Measurements from ENCODE around the gene SPATA20. TPM values are rescaled to one million over a fixed set of nuclear protein-coding genes. Genes with fewer than 3 reads are reported as not detected.

SPATA20 gene
- total RNA-seq, 1 donor from 2014 or later, result 84.1 TPM

DNA sequence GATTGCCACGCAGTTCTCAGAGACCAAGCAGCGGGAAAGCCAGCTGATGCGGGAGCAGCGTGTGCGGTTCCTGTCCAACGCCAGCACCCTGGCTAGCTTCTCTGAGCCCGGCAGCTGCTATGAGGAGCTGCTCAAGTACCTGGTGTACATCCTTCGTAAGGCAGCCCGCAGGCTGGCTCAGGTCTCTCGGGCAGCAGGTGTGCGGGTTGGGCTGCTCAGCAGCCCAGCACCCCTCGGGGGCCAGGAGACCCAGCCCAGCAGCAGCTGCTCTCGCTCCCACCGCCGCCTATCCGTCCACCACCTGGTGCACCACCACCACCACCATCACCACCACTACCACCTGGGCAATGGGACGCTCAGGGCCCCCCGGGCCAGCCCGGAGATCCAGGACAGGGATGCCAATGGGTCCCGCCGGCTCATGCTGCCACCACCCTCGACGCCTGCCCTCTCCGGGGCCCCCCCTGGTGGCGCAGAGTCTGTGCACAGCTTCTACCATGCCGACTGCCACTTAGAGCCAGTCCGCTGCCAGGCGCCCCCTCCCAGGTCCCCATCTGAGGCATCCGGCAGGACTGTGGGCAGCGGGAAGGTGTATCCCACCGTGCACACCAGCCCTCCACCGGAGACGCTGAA, 28.7 kb downstream of the SPATA20 start:
- TF ChIP-seq, protein P1, sequence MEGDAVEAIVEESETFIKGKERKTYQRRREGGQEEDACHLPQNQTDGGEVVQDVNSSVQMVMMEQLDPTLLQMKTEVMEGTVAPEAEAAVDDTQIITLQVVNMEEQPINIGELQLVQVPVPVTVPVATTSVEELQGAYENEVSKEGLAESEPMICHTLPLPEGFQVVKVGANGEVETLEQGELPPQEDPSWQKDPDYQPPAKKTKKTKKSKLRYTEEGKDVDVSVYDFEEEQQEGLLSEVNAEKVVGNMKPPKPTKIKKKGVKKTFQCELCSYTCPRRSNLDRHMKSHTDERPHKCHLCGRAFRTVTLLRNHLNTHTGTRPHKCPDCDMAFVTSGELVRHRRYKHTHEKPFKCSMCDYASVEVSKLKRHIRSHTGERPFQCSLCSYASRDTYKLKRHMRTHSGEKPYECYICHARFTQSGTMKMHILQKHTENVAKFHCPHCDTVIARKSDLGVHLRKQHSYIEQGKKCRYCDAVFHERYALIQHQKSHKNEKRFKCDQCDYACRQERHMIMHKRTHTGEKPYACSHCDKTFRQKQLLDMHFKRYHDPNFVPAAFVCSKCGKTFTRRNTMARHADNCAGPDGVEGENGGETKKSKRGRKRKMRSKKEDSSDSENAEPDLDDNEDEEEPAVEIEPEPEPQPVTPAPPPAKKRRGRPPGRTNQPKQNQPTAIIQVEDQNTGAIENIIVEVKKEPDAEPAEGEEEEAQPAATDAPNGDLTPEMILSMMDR (IDR thresholded peaks at IDR 0.05; ENCODE audit: unreplicated experiment), result no peak
- H3K4me1 Mint-ChIP-seq (ENCODE audit: low read depth), result peaks cover 10% of the 10 kb centered on the region
- no peaks in the 10 kb centered on the region for H3K9me3 Mint-ChIP-seq (ENCODE audit: low read depth)
- no peaks in the 10 kb centered on the region for H3K36me3 Mint-ChIP-seq (ENCODE audit: insufficient read depth)
- no peak overlapping the region for H3K27ac Mint-ChIP-seq
- peaks cover 18% of the 10 kb centered on the region for H3K27me3 Mint-ChIP-seq
- DNase-seq (ENCODE audit: low spot score, unreplicated experiment), result no peak
- no peak overlapping the region for H3K4me3 Mint-ChIP-seq (ENCODE audit: low read depth)

DNA sequence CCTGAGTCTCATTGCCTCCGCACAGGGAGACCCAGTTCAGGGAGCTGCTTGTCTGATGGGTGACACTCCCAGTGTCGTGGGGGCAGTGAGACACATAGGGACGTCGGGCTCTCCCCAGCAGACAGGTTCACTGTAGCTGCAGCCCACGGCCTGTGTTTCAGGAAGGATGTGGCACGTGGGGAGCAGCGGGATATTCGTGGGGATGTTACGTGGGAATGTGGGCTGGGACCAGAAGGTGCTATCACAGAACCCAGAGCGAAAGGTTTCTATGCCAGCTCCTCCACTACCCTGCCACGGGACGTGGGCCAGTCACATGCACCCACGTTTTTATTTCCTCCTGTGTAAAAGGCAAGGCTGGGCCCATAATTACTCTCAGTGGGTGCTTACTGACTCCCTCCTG, 29.9 kb downstream of the SPATA20 start:
- TF ChIP-seq, protein P1 (IDR thresholded peaks at IDR 0.05; ENCODE audit: unreplicated experiment), result no peak
- no peaks in the 10 kb centered on the region for H3K36me3 Mint-ChIP-seq (ENCODE audit: insufficient read depth)

DNA sequence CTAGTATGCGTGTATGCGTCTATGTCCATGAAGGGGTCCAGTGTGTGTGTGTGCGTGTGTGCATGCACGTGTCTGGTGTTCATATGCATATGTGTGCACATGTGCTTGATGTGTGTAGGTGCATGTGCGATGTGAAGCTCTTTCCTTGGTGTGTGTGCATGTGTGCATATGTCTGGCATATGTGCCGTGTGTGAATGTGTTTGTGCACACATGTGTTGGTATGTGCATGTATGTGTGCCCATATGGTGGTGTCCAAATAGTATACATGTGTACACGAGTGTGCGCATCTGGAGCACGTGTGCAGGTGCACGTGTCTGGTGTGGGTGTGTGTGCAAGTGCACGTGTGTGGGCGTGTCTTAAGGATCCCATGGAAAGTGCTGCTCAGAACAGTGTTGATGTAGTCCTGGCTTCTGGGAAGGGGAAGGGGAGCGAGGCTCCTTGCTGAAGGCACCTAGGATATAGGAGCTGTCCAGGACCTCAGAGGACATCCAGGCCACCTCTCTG, 30.5 kb downstream of the SPATA20 start:
- Mint-ChIP-seq H3K4me1 (ENCODE audit: low read depth) (peaks cover 7% of the 10 kb centered on the region), H3K9me3 (ENCODE audit: low read depth) (no peaks in the 10 kb centered on the region), H3K27me3 (peaks cover 12% of the 10 kb centered on the region), H3K4me3 (ENCODE audit: low read depth) (no peak overlapping the region), H3K27ac (no peak overlapping the region), H3K36me3 (ENCODE audit: insufficient read depth) (no peaks in the 10 kb centered on the region)
- TF ChIP-seq, protein P1 (IDR thresholded peaks at IDR 0.05; ENCODE audit: unreplicated experiment), result no peak
- no peak for DNase-seq (ENCODE audit: low spot score, unreplicated experiment)

More for the DNA sequence above, 29.9 kb downstream of the SPATA20 start:
- DNase-seq (ENCODE audit: low spot score, unreplicated experiment), result no peak
- no peak overlapping the region for H3K27ac Mint-ChIP-seq
- H3K4me1 Mint-ChIP-seq (ENCODE audit: low read depth), result peaks cover 7% of the 10 kb centered on the region
- no peak overlapping the region for H3K4me3 Mint-ChIP-seq (ENCODE audit: low read depth)
- peaks cover 14% of the 10 kb centered on the region for H3K27me3 Mint-ChIP-seq
- H3K9me3 Mint-ChIP-seq (ENCODE audit: low read depth), result no peaks in the 10 kb centered on the region

DNA sequence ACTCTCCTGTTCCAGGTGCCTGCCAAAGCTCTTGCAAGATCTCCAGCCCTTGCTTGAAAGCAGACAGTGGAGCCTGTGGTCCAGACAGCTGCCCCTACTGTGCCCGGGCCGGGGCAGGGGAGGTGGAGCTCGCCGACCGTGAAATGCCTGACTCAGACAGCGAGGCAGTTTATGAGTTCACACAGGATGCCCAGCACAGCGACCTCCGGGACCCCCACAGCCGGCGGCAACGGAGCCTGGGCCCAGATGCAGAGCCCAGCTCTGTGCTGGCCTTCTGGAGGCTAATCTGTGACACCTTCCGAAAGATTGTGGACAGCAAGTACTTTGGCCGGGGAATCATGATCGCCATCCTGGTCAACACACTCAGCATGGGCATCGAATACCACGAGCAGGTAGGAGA, 31.2 kb downstream of the SPATA20 start:
- H3K27ac Mint-ChIP-seq, result no peak overlapping the region
- TF ChIP-seq, protein P1 (IDR thresholded peaks at IDR 0.05; ENCODE audit: unreplicated experiment), result no peak
- H3K4me1 Mint-ChIP-seq (ENCODE audit: low read depth), result peaks cover 7% of the 10 kb centered on the region
- no peaks in the 10 kb centered on the region for H3K36me3 Mint-ChIP-seq (ENCODE audit: insufficient read depth)
- DNase-seq (ENCODE audit: low spot score, unreplicated experiment), result no peak
- no peaks in the 10 kb centered on the region for H3K9me3 Mint-ChIP-seq (ENCODE audit: low read depth)
- H3K27me3 Mint-ChIP-seq, result peaks cover 12% of the 10 kb centered on the region
- H3K4me3 Mint-ChIP-seq (ENCODE audit: low read depth), result no peak overlapping the region

DNA sequence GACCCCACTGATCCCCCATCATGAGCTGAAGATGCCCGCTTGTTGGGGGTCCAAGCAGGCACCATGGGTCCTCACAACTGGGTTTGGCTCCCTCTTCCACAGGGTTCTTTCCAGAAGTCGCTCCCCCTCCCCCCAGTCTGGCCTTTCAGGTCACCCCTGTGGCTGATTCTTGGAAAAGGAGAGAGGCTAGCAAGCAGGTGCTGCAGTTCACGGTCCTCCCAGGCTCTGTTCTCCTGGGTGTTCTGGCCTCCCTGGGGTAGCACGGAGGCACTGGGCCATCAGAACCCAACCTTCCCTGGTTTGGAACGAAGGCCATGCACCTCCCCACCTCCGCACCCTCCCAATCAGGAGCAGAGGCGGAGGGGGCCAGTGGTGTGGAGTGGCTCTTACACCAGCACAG, 32.4 kb downstream of the SPATA20 start:
- Mint-ChIP-seq H3K9me3 (ENCODE audit: low read depth) (no peaks in the 10 kb centered on the region), H3K27me3 (peaks cover 20% of the 10 kb centered on the region), H3K27ac (no peak overlapping the region), H3K4me1 (ENCODE audit: low read depth) (peaks cover 14% of the 10 kb centered on the region), H3K36me3 (ENCODE audit: insufficient read depth) (no peaks in the 10 kb centered on the region), H3K4me3 (ENCODE audit: low read depth) (no peak overlapping the region)
- TF ChIP-seq, protein P1 (IDR thresholded peaks at IDR 0.05; ENCODE audit: unreplicated experiment), result no peak
- no peak for DNase-seq (ENCODE audit: low spot score, unreplicated experiment)
